Activated gamma-delta T cell (primary cell): ENCODE results near the gene GLTPD2.

Experiments used
- DNase-seq: peaks from one replicate; lab custom pipeline; 2025; lab: John Stamatoyannopoulos, UW

Gene GLTPD2

DNA sequence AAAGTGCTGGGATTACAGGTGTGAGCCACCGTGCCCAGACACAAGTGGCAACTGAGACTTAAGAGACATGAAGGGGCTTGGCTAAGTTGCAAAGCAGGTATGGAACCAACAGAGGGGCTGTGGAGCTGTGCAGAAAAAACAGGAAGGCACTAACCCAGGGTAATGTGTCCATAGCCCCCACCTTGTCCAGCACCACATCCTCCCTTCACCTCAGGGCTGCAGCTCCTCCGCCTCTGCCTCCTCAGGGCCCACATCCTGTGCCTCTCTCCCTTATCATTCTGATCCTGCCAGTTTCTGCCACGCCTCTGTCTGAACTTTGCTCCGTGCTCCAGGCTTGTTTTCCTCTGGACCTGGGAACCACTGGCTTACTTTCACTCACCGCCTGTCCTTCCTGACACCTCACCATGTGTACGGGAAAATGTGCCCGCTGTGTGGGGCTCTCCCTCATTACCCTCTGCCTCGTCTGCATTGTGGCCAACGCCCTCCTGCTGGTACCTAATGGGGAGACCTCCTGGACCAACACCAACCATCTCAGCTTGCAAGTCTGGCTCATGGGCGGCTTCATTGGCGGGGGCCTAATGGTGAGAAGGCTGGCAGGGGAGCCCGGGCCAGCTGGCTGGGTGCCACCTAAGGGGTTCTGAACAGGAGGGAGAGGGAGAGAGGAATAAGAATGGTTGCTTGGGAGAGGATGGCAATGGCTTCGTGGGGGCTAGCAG is 17.1 kb upstream of the GLTPD2 start, which contains the start of gene TM4SF5:
Gene TM4SF5 (plus strand): TSS at position 368 of the 716 bp plus-strand sequence. CDS start 37 bp downstream, at position 405.
- DNase-seq: no peak

- DNase-seq: no peak
These were observed 16.5 kb upstream of the GLTPD2 start for GRCh38 chr17:4772235-4772613.

GRCh38 chr17:4777969-4778760 is 10.6 kb upstream of the GLTPD2 start:
- no peak for DNase-seq

DNA sequence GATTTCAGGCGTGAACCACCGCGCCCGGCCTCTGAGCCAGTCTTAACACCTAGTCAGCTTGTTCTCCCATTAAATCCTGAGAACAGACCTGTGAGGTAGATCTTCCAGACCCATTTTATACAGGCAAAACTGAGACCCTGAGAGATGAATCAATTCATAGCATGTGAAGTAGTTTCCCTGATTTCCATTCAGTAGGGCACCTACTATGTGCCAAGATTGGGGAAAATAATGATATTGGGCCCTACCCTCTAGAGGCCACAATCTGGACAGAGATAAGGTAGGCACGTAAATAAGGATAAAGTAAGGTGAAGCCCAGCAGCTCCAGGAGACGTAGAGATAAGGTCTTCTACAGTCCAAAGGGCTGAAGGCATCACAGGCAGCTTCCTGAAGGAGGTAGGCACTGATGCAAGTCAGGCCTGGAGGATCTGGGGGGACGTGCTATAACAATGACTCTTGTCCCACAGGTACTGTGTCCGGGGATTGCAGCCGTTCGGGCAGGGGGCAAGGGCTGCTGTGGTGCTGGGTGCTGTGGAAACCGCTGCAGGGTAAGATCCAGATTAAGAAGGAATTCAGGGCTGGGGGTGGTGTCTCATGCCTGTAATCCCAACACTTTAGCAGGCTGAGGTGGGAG is 8.3 kb upstream of the GLTPD2 start:
- DNase-seq: no peak

DNA sequence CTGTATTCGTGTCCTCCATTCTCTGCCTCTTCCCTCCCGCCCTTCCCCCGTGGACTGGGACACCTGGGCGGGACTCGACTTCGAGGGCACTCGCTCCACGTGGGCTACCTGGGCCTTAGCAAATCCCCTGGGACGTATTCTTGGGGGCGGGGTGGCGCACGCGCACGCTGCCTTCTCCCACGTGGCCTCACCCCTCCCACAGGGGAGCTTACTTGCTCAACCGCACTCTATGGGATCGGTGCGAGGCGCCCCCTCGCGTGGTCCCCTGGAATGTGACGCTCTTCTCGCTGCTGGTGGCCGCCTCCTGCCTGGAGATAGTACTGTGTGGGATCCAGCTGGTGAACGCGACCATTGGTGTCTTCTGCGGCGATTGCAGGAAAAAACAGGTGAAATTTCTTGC is 6.1 kb upstream of the GLTPD2 start:
- no peak for DNase-seq

DNA sequence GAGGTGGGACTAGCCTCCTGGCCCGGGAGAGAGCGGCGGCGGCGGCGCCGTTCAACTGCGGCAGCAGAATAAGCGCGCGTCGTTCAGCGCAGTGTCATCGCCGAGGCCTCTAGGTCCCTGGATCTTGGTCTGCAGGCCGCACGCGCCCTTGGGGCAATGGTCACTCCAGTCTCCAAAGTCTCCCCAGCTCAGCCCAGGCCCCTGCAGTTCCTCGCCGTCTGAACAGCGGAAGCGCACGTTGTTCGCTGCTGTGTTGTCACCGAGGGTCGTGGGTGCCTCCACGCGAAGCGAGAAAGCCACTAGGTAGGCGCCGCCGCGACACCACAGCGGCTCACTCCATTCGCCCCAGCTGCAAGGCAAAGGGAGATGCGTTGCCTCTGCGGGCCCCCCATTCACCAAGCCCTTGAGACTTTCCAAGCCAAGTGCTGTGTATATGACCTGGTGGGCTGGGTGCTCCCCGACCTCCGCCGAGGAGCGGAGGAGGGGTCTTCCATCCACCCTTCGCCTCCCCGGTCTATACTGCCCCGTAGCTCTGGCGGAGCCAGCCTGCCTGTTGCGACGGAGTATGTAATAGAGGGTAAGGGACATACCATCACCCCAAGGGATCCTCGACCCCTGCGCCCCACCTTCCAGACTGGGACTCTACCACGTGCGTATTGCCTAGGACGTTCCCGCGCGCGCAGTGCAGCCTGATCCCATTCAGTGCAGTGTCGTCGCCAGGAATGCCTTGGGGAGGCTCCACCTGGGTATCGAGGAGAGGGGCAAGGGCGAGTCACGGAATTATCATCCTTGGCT is 3.3 kb upstream of the GLTPD2 start:
- DNase-seq: no peak

- no peak for DNase-seq
These were observed 2.7 kb upstream of the GLTPD2 start, which contains the start of gene VMO1 for GRCh38 chr17:4786106-4786511. Gene VMO1, minus strand, starts transcription at chr17:4786364. Its CDS starts 12 bp downstream, at chr17:4786352.

- DNase-seq: no peak
These were observed 2.2 kb upstream of the GLTPD2 start for GRCh38 chr17:4786516-4786915.

- no peak for DNase-seq
These were observed 481 bp upstream of the GLTPD2 start for GRCh38 chr17:4788159-4788806.

- no peak for DNase-seq
These were observed 862 bp downstream of the GLTPD2 start for GRCh38 chr17:4789701-4789950.

- DNase-seq: peak; percentile 65
These were observed 1.4 kb downstream of the GLTPD2 start for GRCh38 chr17:4789951-4790704.

DNA sequence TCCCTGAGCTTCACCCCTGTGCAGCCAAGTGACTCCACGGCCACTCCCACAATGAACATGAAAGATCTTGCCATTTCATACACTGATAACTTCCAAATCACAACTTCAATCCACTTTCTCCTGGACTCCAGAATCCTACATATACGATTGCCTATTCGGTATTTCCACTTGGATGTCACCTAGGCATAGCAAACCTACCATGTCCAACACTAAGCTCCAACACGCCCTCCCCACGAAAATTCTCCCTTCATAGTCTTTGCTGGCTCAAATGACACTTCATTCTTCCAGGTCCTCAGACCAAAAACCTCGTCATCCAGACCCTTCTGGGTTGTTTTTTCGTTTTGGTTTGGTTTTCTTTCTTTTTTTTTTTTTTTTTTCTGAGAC is 1.9 kb downstream of the GLTPD2 start:
- DNase-seq: no peak

GRCh38 chr17:4795168-4795567 is 6.4 kb downstream of the GLTPD2 start:
- no peak for DNase-seq

DNA sequence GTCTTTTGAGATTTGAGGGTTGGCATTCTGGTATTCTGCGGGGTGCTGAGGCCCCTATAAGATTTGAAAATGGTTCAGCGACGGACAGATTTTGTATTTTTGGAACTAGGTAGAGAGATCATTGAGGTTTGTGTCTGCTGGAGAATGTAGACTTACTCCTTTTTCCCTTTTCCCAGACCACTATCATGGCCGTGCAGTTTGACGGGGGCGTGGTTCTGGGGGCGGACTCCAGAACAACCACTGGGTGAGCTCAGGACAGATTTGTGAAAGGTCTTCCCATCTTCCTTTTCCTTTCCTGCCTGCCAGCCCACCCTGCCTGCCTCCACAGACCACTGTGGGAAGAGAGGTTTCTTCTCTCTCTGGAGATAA is 7.8 kb downstream of the GLTPD2 start:
- no peak for DNase-seq

GRCh38 chr17:4800462-4801196 is 11.9 kb downstream of the GLTPD2 start:
- DNase-seq: no peak

- no peak for DNase-seq
These were observed 13.5 kb downstream of the GLTPD2 start, which contains the start of gene C17orf114 for GRCh38 chr17:4802228-4802627. Gene C17orf114, minus strand, starts transcription at chr17:4802328.

- DNase-seq: no peak
These were observed 17.7 kb downstream of the GLTPD2 start for GRCh38 chr17:4806456-4806776.

DNA sequence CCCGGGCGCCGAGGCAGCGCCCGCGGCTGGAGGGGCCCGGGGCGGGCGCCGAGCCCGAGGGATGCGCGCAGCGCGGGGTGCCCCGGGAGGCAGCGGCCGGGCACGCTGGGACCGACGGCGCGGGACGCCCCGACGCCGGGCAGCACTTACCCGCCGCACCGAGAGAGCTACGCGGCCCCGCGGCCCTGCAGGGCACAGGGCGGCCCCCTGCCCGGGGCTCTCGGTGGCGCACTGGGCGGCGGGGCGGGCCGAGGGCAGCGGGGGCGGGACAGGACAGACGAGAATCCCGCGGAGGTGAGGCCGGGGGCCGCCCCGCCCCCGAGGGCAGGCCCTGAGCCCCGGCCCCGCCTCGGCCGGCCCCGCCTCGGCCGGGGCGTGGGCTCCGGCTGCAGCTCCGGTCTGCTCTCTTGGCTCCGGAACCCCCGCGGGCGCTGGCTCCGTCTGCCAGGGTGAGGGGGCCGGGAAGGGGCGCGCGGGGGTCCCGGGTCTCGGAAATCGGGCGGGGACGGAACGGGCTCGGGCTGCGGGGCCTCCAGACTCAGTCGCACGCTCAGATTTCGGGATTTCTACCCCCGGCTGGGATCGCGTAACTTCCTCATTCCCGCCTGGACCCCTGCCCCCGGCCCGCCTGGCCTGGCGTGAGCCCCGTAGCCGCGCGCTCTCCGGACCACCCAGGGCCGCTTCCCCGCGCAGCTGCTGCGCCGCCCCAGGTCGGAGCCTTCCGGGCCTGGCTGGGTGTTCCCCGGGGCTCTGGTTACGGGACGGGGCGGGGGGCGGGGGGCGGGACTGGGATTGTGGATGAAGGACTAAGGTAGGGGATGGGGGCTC is 18.2 kb downstream of the GLTPD2 start, which contains the start of gene PLD2:
Gene PLD2 (plus strand): TSS at position 376 of the 828 bp plus-strand sequence. CDS start 621 bp downstream, outside the sequence.
- DNase-seq: peak; percentile 78
